MG63 (cell line): ENCODE data around the gene TENM4. TPM values are rescaled to one million over a fixed set of nuclear protein-coding genes. Genes with fewer than 3 reads are reported as not detected.
"Not testable (repeated sequence)": the region's sequence is repeated elsewhere in the genome, so short reads cannot be mapped to it uniquely, and the experiment has no call there.

Experiments used
- DNase-seq: peaks from one replicate; pipeline ENCODE4 v3.0.0-alpha.2; 2020
- H3K27me3 ChIP-seq: fragments of 250-450 bp; sonication (Bioruptor Pico); 2 replicates; pipeline ENCODE4 v1.5.1; 2020; ENCODE audit warnings: mild to moderate bottlenecking, moderate library complexity
- H3K36me3 ChIP-seq: fragments of 250-450 bp; sonication (Bioruptor Pico); 2 replicates; pipeline ENCODE4 v1.5.1; 2020; ENCODE audit warnings: mild to moderate bottlenecking, moderate library complexity
- H3K4me3 ChIP-seq: fragments of 250-450 bp; sonication (Bioruptor Pico); 2 replicates; pipeline ENCODE4 v1.5.1; 2020; ENCODE audit warnings: mild to moderate bottlenecking, moderate library complexity
- H3K9me3 ChIP-seq: fragments of 250-450 bp; sonication (Bioruptor Pico); 2 replicates; pipeline ENCODE4 v1.5.1; 2020; ENCODE audit warnings: mild to moderate bottlenecking, moderate library complexity
- total RNA-seq: library from RNA; depleted of rRNA; stranded (reverse); fragments of >200 nt; shearing (Covaris generic); gene quantifications from 2 replicates; pipeline ENCODE4 v1.2.3, GENCODE V29; 2014; ENCODE audit warnings: low replicate concordance

The TENM4 gene
- total RNA-seq, 1 experiment from 2014 or later: not detected

- DNase-seq: no peak
- no peak overlapping the region for H3K4me3 ChIP-seq
- H3K9me3 ChIP-seq: no peaks in the 10 kb centered on the region
- H3K36me3 ChIP-seq: no peaks in the 10 kb centered on the region
- H3K27me3 ChIP-seq: no peaks in the 10 kb centered on the region
Measured at GRCh38 chr11:78833237-78833636, 607.6 kb downstream of the TENM4 start.

DNA sequence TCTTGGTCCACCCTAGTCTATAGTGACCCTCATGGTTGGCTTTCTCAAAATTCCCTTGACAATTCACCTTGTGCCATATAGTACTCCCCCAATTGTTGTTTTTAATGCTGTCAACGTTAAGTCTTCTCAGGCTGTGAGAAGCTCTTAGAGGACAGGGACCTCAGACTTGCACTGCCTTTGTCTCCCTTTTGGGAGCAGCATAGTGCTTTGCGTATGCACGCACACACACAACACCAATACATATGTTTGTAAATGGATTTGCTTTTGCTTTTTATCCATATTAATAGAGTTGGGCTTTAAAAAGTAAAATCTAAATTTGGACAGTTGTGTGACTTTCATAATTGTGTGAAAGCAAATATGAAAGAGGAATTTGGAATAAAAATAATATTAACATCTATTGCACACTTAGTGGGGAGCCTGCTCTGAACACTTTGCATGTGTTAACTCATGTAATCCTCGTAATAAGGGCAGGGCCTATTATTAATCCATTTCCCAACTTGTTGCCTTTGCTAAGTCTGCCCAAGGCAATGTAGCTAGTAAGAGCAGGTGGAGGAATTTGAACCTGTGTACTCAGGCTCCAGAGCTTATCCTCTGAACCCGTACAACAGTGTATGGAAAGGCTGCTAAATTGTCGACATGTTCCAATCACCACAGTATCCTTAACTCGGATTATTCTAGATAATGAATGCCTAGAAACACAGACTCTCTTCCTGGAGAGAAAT is 608.4 kb downstream of the TENM4 start:
- Histone ChIP-seq H3K4me3 (no peak overlapping the region), H3K27me3 (no peaks in the 10 kb centered on the region), H3K9me3 (no peaks in the 10 kb centered on the region), H3K36me3 (no peaks in the 10 kb centered on the region)
- no peak for DNase-seq

DNA sequence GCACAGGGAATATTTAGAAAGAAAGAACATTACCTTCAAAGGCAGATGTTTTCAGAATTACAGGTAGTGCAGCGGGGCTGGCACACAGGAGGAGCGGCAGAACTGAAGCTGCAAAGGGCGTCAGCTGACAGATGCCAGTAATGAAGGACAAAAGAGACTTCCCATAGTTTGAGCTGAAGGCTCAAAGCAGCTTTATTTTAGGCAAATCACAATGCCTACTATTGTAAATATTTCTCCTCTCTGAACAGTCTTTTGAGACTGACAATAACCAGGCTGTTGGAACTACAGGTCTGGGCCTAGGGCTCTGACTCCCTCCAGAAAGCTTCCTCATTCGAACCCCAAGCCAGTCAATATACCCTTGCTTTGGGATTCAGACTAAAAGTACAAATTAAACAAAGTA is 609.3 kb downstream of the TENM4 start:
- no peak for DNase-seq
- Histone ChIP-seq H3K27me3 (no peaks in the 10 kb centered on the region), H3K9me3 (no peaks in the 10 kb centered on the region), H3K4me3 (no peak overlapping the region), H3K36me3 (no peaks in the 10 kb centered on the region)

- DNase-seq: no peak
- H3K4me3 ChIP-seq: no peak overlapping the region
- no peaks in the 10 kb centered on the region for H3K9me3 ChIP-seq
- no peaks in the 10 kb centered on the region for H3K27me3 ChIP-seq
- H3K36me3 ChIP-seq: no peaks in the 10 kb centered on the region
Measured at GRCh38 chr11:78830277-78830819, 610.5 kb downstream of the TENM4 start.

GRCh38 chr11:78829146-78829545 is 611.7 kb downstream of the TENM4 start:
- H3K9me3 ChIP-seq: no peaks in the 10 kb centered on the region
- no peak for DNase-seq

GRCh38 chr11:78828676-78829075 is 612.2 kb downstream of the TENM4 start:
- H3K4me3 ChIP-seq: no peak overlapping the region
- DNase-seq: no peak
- no peaks in the 10 kb centered on the region for H3K9me3 ChIP-seq
- H3K36me3 ChIP-seq: no peaks in the 10 kb centered on the region
- no peaks in the 10 kb centered on the region for H3K27me3 ChIP-seq

More at GRCh38 chr11:78829146-78829545, 611.7 kb downstream of the TENM4 start:
- Histone ChIP-seq H3K4me3 (no peak overlapping the region), H3K27me3 (no peaks in the 10 kb centered on the region), H3K36me3 (no peaks in the 10 kb centered on the region)

- H3K9me3 ChIP-seq, H3K36me3 ChIP-seq, DNase-seq, H3K4me3 ChIP-seq, H3K27me3 ChIP-seq: not testable (repeated sequence)
Measured at GRCh38 chr11:78827291-78827690, 613.5 kb downstream of the TENM4 start.

DNA sequence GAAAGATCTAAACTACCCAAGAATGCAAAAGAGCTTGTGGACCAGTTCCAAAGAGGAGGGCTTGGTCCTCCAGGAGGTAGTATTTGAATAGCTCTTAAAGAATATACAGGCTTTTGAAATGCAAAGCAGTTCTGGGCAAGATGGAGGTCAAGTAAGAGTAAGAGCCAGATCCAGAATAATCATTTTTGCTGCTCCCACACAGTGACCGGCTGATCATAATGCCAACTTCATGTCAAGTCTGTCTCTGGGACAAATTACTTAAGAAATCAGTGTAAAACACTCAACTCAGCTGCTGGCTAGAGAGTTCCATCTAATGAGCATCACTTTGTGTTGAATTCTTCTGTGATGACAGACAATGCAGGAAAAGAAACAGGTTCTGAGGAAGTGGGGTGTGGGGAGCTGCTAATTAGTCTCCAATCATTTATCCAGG is 615.2 kb downstream of the TENM4 start:
- DNase-seq: no peak

DNA sequence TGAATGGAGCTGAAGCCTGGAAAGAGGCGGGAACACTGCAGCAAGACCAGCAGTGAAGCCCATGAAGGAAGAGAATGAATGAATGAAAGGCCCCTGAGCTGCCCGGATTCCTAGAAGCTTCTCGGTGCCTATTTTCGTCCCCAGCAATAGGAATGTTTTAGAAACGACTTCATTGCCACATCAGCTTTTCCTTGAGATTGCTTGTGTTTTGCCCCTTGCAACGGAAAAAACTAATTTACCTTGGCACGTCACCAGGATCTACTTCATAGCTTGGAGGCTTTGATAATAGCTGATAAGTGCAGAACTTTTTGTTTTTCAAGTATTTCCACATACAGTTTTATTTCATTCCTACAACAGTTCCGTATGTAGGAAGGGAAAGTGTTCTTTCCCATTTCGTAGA is 617.2 kb downstream of the TENM4 start:
- H3K27me3 ChIP-seq: no peaks in the 10 kb centered on the region; the same call in 1 of the 2 replicates
- H3K9me3 ChIP-seq: no peaks in the 10 kb centered on the region
- no peak overlapping the region for H3K4me3 ChIP-seq
- DNase-seq: no peak
- H3K36me3 ChIP-seq: no peaks in the 10 kb centered on the region

More for the DNA sequence above, 615.2 kb downstream of the TENM4 start:
- no peaks in the 10 kb centered on the region; the same call in 1 of the 2 replicates for H3K27me3 ChIP-seq
- no peaks in the 10 kb centered on the region for H3K36me3 ChIP-seq
- H3K4me3 ChIP-seq: no peak overlapping the region
- H3K9me3 ChIP-seq: no peaks in the 10 kb centered on the region

- no peak for DNase-seq
- Histone ChIP-seq H3K4me3 (no peak overlapping the region), H3K9me3 (no peaks in the 10 kb centered on the region), H3K27me3 (no peaks in the 10 kb centered on the region; the same call in 1 of the 2 replicates), H3K36me3 (no peaks in the 10 kb centered on the region)
Measured at GRCh38 chr11:78822931-78823423, 617.9 kb downstream of the TENM4 start.

GRCh38 chr11:78821371-78822306 is 619.2 kb downstream of the TENM4 start:
- Histone ChIP-seq H3K4me3 (no peak overlapping the region), H3K9me3 (no peaks in the 10 kb centered on the region), H3K36me3 (no peaks in the 10 kb centered on the region), H3K27me3 (no peaks in the 10 kb centered on the region; the same call in 1 of the 2 replicates)
- DNase-seq: no peak

GRCh38 chr11:78820741-78821140 is 620.1 kb downstream of the TENM4 start:
- H3K36me3 ChIP-seq: no peaks in the 10 kb centered on the region
- H3K27me3 ChIP-seq: no peaks in the 10 kb centered on the region; the same call in 1 of the 2 replicates
- no peaks in the 10 kb centered on the region for H3K9me3 ChIP-seq
- DNase-seq: no peak
- H3K4me3 ChIP-seq: no peak overlapping the region

- H3K36me3 ChIP-seq: no peaks in the 10 kb centered on the region
- H3K9me3 ChIP-seq: no peaks in the 10 kb centered on the region
- no peaks in the 10 kb centered on the region; the same call in 1 of the 2 replicates for H3K27me3 ChIP-seq
Measured at GRCh38 chr11:78818201-78818600, 622.6 kb downstream of the TENM4 start.

DNA sequence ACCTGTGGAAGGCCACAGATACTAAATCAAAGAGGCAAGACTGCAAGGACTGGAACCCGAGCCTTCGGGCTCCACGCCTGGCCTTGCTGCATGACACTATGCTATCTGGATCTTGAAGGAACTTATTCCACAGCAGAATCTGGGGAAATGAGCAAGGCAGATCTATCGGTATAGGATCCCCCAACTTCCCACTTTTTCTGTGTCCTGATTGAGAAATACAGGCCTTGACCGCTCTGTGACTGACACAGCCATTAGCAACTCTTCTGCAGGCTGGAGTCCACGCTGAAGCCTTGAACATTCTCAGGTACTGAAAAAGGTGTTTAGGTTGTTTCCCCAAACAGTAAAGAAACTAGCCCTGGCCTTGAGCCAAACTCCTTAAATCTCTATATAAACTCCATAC is 625.0 kb downstream of the TENM4 start:
- no peaks in the 10 kb centered on the region for H3K9me3 ChIP-seq
- H3K36me3 ChIP-seq: no peaks in the 10 kb centered on the region
- no peak overlapping the region for H3K4me3 ChIP-seq
- no peak for DNase-seq
- no peaks in the 10 kb centered on the region; the same call in 1 of the 2 replicates for H3K27me3 ChIP-seq

More at GRCh38 chr11:78818201-78818600, 622.6 kb downstream of the TENM4 start:
- no peak overlapping the region for H3K4me3 ChIP-seq
- no peak for DNase-seq

- DNase-seq: no peak
- no peaks in the 10 kb centered on the region for H3K36me3 ChIP-seq
- no peaks in the 10 kb centered on the region for H3K9me3 ChIP-seq
Measured at GRCh38 chr11:78812513-78813293, 628.1 kb downstream of the TENM4 start.

GRCh38 chr11:78810559-78811009 is 630.2 kb downstream of the TENM4 start:
- H3K27me3 ChIP-seq: no peaks in the 10 kb centered on the region
- DNase-seq: no peak
- no peak overlapping the region for H3K4me3 ChIP-seq
- H3K36me3 ChIP-seq: no peaks in the 10 kb centered on the region
- H3K9me3 ChIP-seq: no peaks in the 10 kb centered on the region

More at GRCh38 chr11:78812513-78813293, 628.1 kb downstream of the TENM4 start:
- Histone ChIP-seq H3K4me3 (no peak overlapping the region), H3K27me3 (no peaks in the 10 kb centered on the region)
